Measurements from ENCODE around the gene SLC25A25. TPM values are rescaled to one million over a fixed set of nuclear protein-coding genes. Genes with fewer than 3 reads are reported as not detected.

SLC25A25 gene
- total RNA-seq, 1 experiment from 2014 or later: 15.5 TPM

DNA sequence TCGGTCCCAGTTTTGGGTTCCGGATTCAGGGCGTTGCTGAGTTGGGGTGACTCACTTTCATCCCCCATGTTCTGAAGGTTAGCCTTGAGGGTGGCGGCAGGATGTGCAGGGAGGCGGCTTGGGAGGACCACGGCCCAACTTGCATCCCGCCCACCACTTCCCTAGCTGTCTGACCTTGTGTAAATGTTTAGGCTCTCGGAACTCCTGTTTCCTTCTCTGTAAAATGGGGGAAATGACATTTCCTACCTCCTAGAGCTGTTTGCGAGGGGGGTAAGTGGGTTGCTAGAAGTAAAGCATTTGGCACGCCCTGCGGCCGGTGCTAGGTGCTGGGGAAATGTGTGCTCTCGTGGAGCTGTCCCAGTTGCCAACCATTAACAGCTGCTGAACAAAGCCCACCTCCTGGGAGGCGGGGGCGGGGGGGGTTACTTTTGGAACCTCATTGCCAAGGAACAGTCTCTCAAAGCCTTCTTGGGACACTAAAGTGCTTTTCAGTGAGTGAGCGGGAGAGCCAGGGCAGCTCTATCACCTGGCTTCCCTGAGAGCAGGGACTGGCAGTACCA is 32.0 kb downstream of the SLC25A25 start:
- CTCF ChIA-PET: interaction anchor here (0.6 to 2.4 kb wide), 5 partner anchors 10 to 75 kb away, joined by 3 to 16 read pairs (median 3); no protein-coding TSS in a partner anchor
- BruUV-seq (replicated peaks): no TSS peak
- intact Hi-C loops (cut with micrococcal nuclease): no loop called here
- Mint-ChIP-seq H3K27me3 (ENCODE audit: insufficient read depth, unreplicated experiment) (no peaks in the 10 kb centered on the region), H3K9me3 (ENCODE audit: unreplicated experiment) (no peaks in the 10 kb centered on the region), H3K27ac (ENCODE audit: low read depth, unreplicated experiment) (peak overlapping the region; percentile 98), H3K36me3 (ENCODE audit: insufficient read depth, unreplicated experiment) (peaks cover 30% of the 10 kb centered on the region), H3K4me3 (ENCODE audit: unreplicated experiment) (peak overlapping the region; percentile 95), H3K4me1 (ENCODE audit: insufficient read depth, unreplicated experiment) (peaks cover 7% of the 10 kb centered on the region)
- TF ChIP-seq, protein P1, sequence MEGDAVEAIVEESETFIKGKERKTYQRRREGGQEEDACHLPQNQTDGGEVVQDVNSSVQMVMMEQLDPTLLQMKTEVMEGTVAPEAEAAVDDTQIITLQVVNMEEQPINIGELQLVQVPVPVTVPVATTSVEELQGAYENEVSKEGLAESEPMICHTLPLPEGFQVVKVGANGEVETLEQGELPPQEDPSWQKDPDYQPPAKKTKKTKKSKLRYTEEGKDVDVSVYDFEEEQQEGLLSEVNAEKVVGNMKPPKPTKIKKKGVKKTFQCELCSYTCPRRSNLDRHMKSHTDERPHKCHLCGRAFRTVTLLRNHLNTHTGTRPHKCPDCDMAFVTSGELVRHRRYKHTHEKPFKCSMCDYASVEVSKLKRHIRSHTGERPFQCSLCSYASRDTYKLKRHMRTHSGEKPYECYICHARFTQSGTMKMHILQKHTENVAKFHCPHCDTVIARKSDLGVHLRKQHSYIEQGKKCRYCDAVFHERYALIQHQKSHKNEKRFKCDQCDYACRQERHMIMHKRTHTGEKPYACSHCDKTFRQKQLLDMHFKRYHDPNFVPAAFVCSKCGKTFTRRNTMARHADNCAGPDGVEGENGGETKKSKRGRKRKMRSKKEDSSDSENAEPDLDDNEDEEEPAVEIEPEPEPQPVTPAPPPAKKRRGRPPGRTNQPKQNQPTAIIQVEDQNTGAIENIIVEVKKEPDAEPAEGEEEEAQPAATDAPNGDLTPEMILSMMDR (IDR thresholded peaks at IDR 0.05; ENCODE audit: unreplicated experiment): no peak
- DNase-seq (ENCODE audit: unreplicated experiment): peak; percentile 17
- POLR2A ChIA-PET: interaction anchor here (0.9 to 2.9 kb wide), 4 partner anchors 9 to 33 kb away, joined by 3 to 19 read pairs (median 3); partner anchors contain the start of genes NAIF1 and SLC25A25

DNA sequence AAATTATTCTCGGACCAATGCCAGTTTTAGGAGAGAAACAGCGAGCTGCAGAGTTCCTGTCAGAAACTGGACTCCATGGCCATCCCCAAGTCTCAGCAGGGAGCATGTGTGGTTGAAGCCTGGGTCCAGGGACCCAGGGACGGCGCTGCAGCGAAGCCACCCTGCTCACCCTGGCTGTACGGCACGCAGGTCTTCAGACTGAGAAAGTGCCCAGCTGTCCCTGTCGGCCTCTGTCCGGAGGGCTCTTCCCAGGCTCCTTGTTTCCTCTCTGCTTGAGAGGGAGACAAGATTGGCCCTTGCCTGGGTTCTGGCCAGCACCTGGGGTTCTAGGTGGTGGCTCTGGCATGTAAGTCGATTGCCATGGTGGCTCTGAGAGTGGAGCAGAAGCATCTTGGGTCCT is 32.5 kb downstream of the SLC25A25 start:
- Mint-ChIP-seq H3K36me3 (ENCODE audit: insufficient read depth, unreplicated experiment) (peaks cover 36% of the 10 kb centered on the region), H3K9me3 (ENCODE audit: unreplicated experiment) (no peaks in the 10 kb centered on the region), H3K4me1 (ENCODE audit: insufficient read depth, unreplicated experiment) (peaks cover 7% of the 10 kb centered on the region), H3K27ac (ENCODE audit: low read depth, unreplicated experiment) (no peak overlapping the region), H3K27me3 (ENCODE audit: insufficient read depth, unreplicated experiment) (no peaks in the 10 kb centered on the region), H3K4me3 (ENCODE audit: unreplicated experiment) (peak overlapping the region; percentile 8)
- intact Hi-C loops (cut with micrococcal nuclease): no loop called here
- BruUV-seq (replicated peaks): no TSS peak
- no peak for DNase-seq (ENCODE audit: unreplicated experiment)
- TF ChIP-seq, protein P1 (IDR thresholded peaks at IDR 0.05; ENCODE audit: unreplicated experiment): no peak
- POLR2A ChIA-PET: interaction anchor here (1.0 to 2.9 kb wide), 2 partner anchors 9 to 33 kb away, joined by 3 to 19 read pairs; partner anchors contain the start of genes NAIF1 and SLC25A25
- CTCF ChIA-PET: interaction anchor here (0.6 to 2.4 kb wide), 5 partner anchors 9 to 76 kb away, joined by 3 to 16 read pairs (median 3); no protein-coding TSS in a partner anchor

DNA sequence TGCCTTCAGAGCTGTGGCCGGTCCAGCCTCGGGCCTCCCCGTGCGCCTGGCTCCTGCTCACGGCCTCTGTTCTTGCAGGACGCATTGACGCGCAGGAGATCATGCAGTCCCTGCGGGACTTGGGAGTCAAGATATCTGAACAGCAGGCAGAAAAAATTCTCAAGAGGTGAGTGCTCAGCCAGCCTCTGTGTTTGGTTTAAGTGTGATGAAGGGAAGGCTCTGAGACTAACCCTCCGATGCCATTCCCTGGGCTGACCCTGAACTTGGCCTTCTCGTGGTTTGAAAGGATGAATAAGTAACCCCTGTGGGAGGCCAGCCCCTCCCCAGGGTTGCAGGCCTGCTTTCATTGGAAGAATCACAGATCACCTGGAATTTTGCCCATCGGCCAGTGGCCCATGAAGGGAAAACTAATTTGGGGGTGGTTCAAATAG is 33.2 kb downstream of the SLC25A25 start:
- POLR2A ChIA-PET: no interaction called here
- Mint-ChIP-seq H3K4me1 (ENCODE audit: insufficient read depth, unreplicated experiment) (peaks cover 7% of the 10 kb centered on the region), H3K9me3 (ENCODE audit: unreplicated experiment) (no peaks in the 10 kb centered on the region), H3K36me3 (ENCODE audit: insufficient read depth, unreplicated experiment) (peaks cover 38% of the 10 kb centered on the region), H3K27ac (ENCODE audit: low read depth, unreplicated experiment) (no peak overlapping the region), H3K4me3 (ENCODE audit: unreplicated experiment) (no peak overlapping the region), H3K27me3 (ENCODE audit: insufficient read depth, unreplicated experiment) (no peaks in the 10 kb centered on the region)
- no peak for DNase-seq (ENCODE audit: unreplicated experiment)
- no TSS peak for BruUV-seq (replicated peaks)
- TF ChIP-seq, protein P1 (IDR thresholded peaks at IDR 0.05; ENCODE audit: unreplicated experiment): no peak
- intact Hi-C loops (cut with micrococcal nuclease): no loop called here
- CTCF ChIA-PET: interaction anchor here (1.2 to 2.4 kb wide), 4 partner anchors 9 to 24 kb away, joined by 3 to 16 read pairs (median 4); no protein-coding TSS in a partner anchor

DNA sequence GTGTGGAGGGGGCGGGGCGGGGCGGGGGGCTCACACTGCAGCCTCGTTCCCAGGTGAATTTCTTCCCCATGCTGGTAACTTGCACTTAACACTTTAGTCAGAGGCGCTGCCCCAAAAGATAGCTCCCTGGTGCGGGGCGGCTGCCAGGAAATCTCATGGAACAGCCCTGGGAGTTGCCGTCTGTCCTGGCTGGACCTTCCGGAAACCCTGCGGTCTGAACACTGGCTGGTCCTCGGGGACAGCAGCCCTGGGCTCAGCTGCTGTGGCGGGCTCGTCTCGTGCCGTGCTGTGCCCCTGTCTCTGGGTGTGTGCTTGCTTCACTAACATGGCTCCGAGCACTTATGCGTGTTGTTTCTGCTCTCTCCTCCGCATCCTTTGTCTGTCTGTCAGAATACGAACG is 33.7 kb downstream of the SLC25A25 start:
- no peaks in the 10 kb centered on the region for H3K27me3 Mint-ChIP-seq (ENCODE audit: insufficient read depth, unreplicated experiment)
- peaks cover 7% of the 10 kb centered on the region for H3K4me1 Mint-ChIP-seq (ENCODE audit: insufficient read depth, unreplicated experiment)
- H3K4me3 Mint-ChIP-seq (ENCODE audit: unreplicated experiment): no peak overlapping the region
- ChIA-PET POLR2A (no interaction called here), CTCF (interaction anchor here (1.3 to 6.6 kb wide), 2 partner anchors 15 to 18 kb away, joined by 3 to 62 read pairs; no protein-coding TSS in a partner anchor)
- no peaks in the 10 kb centered on the region for H3K9me3 Mint-ChIP-seq (ENCODE audit: unreplicated experiment)
- no TSS peak for BruUV-seq (replicated peaks)
- DNase-seq (ENCODE audit: unreplicated experiment): no peak
- intact Hi-C loops (cut with micrococcal nuclease): no loop called here
- peaks cover 42% of the 10 kb centered on the region for H3K36me3 Mint-ChIP-seq (ENCODE audit: insufficient read depth, unreplicated experiment)
- H3K27ac Mint-ChIP-seq (ENCODE audit: low read depth, unreplicated experiment): no peak overlapping the region
- TF ChIP-seq, protein P1 (IDR thresholded peaks at IDR 0.05; ENCODE audit: unreplicated experiment): no peak
